ENCODE results near the gene VGLL4.

VGLL4 gene

GRCh38 chr3:11625376-11626083 is 18.2 kb downstream of the VGLL4 start:
- FAIRE-seq: no peak

DNA sequence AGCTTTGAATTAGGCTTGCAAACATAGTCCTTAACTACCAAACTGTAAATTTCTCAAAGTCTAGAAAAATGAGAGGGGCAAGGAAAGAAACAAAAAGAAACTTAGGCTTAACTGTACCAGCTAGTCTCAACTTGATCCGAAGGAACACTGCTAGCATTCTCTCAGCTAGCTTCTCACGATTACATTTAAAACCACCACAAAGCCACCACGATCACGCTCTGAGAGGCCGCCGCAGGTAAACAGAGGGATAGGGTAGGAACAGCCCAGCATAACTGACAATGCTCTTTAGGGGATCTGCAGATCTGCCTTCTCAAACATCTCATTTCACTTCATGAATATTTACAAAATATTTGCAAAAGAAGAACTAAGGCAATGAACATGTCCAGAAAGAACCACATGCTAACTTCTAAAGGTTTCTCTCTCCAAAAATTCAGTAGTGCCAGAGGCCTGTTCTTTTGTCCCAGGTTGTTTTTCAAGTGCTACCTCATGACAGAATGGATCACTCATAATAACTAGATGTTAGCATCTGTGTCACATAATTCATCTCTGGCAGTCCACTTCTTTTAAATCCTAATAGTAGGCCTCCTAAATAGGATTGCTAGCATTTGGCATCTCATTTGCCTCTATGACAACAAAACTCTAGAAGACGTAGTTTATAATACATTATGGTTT is 18.9 kb downstream of the VGLL4 start:
- no peak for FAIRE-seq

- FAIRE-seq: no peak
Observed at GRCh38 chr3:11624161-11624560, 19.6 kb downstream of the VGLL4 start.

DNA sequence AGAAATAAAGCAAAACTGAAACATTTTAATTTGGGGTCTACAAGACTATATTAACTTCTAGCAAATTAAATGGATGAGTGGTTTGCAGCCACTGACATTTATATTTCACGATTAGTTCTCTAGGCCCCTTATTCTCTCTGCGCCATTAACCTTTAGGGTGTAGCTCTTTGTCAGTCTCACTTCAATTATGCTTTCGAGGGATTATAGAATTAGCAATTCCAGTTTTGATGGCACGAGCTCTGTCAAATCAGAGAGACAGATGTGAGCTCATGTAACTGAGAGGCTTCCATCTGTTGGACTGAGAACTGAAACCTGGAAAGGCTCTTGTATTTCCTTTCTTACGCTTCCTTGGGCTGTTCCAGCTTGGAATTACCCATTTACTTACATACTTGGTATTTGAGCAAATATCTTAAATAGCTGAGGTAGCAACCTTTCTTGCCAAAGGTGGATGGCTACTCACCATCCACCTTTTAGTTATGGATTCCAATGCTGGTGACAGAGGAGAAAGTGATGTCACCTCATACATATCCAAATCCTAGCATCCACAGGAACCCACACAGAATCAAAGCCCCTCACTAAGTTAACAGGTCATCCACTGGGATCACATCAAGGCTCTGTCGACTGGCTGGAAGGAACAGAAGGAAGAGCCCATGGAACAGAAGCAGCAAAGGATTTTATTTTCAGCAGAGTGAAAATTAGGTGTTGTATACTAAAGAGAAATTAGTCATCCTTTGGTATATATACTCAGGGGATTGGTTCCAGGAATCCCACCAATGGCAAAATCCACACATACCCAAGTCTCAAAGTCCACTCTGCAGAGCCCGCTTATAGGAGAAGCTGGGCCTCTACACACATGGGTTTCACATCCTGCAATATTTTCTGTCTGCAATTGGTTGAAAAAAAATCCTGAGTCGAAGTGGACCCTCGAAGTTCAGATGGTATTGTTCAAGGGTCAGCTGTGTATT is 20.8 kb downstream of the VGLL4 start:
- FAIRE-seq: no peak

- FAIRE-seq: no peak
Observed at GRCh38 chr3:11621077-11621476, 22.6 kb downstream of the VGLL4 start.

- FAIRE-seq: no peak
Observed at GRCh38 chr3:11619946-11620652, 23.6 kb downstream of the VGLL4 start.

GRCh38 chr3:11619461-11619860 is 24.3 kb downstream of the VGLL4 start:
- FAIRE-seq: no peak

DNA sequence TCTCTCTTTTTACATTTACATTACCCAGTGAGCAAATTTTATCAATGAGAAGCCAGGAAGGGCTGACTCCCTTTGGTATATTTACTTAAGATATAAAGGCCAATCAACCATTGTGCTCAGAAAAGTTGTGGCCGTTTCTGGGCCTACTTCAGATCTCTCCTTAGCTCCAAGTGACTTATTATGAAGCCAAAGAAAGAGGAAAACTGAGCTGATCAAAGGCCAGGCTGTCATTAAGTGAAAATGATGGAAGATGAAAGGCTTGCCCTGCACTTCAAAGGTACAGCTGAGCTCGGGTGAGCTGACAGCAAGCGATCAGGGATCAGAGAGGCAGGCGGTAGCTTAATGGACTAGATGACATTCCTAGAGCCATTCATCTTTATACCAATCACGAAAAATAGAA is 24.8 kb downstream of the VGLL4 start:
- FAIRE-seq: no peak

DNA sequence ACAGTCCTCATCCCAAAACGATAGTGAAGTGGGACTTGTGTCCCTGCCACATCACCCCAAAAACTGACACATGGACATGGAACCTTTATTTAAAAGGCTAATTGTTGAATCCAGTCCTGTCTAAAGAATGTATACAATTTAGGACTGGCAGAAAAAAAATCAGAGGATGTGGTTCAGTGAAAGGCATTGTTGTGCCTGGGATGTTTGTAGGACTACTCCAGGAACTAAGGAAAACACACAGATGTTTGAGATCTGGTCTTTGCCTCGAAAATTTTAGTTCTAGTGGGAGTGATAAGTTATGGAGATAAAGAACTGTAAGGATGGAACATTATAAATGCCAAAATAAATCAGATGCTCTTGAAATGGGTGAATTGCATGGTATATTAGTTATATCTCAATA is 27.2 kb downstream of the VGLL4 start:
- no peak for FAIRE-seq

GRCh38 chr3:11613851-11614487 is 29.7 kb downstream of the VGLL4 start:
- no peak for FAIRE-seq

DNA sequence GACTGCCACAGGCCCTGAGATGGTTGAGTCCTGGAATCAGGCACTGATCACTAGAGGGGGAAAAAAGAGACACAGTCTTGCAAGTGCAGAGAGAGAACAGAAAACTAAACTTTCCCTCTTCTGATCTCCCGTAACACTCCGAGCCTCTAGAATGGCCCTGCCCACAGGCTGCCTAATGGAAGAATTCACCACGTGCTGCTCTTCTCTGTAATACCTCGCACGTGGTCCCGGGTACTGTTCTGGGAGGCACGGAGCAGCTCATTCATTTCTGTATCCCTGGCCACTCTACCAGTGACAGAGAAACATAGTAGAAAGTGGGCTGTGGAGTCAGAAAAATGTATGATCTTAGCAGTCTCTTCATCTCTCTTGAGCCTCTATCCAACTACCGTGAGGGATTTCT is 30.4 kb downstream of the VGLL4 start:
- no peak for FAIRE-seq

- no peak for FAIRE-seq
Observed at GRCh38 chr3:11612515-11613188, 31.1 kb downstream of the VGLL4 start.

DNA sequence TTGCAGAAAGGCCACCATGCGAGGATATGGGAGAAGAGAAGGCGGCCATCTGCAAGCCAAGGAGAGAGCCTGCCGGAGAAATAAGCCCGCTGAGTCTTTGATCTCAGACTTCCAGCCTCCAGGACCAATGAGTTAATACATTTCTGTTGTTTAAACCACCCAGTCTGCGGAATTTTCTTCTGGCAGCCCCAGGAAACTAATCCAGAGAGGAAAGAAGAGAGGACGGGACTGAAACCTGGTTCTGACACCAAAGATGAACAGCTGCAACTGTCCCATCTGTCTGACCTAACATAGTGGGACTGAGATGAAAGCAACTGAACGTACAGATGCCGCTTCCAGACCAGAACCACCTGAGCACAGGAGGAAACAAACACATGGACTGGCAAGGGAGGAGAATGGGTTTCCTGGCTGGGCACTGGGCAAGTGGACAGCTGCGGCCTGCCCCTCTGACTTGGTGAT is 32.3 kb downstream of the VGLL4 start:
- no peak for FAIRE-seq

- FAIRE-seq: no peak
Observed at GRCh38 chr3:11610700-11611275, 32.9 kb downstream of the VGLL4 start.

DNA sequence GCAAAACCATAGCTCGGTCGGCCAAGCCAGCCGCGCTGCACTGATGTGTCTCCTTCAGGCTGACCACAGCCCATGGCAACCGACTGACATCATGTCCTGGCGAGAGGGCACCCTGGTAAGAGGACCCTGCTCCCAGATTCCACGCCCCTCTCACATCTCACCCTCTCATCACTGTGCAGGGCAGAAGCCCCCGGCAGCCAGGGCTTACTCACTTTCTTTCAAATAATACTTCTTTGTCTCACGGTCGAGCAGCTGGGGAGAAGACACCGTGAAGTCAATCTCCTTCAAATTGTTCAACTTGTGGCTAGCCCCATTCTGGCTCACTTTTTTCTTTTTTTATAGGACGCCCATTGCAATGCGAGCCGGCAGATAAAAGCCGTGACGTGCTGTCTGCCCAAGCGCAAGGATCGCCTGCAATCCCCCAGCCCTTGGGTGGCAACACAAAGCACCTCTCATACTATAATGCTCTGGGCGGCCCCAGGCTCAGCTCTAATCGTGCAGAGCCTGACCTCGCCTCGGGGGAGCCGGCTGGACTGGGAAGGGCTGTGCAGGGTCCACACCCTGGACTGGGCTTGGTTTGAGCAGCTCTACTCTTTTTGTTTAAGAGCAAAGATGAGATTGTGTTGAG is 33.6 kb downstream of the VGLL4 start:
- FAIRE-seq: no peak

DNA sequence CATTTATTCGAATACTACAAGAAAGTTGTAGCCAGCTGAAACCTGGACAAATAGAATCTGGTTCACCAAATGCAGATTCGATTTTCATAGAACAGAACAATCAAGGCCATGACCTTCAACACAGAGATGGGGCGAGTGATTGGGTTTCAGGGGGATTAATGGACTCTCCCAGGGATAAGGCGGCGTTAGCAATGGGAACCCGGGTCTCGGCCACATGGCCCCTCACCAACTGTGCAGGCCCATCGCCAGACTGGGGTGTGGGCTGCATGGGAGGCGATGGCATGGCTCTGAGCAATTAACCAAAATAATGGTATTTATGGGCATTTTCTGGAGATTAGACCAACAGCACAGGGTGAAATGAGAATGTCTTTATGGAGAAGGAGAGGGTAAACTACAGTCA is 34.2 kb downstream of the VGLL4 start:
- FAIRE-seq: no peak

- no peak for FAIRE-seq
Observed at GRCh38 chr3:11607816-11608215, 35.9 kb downstream of the VGLL4 start.

DNA sequence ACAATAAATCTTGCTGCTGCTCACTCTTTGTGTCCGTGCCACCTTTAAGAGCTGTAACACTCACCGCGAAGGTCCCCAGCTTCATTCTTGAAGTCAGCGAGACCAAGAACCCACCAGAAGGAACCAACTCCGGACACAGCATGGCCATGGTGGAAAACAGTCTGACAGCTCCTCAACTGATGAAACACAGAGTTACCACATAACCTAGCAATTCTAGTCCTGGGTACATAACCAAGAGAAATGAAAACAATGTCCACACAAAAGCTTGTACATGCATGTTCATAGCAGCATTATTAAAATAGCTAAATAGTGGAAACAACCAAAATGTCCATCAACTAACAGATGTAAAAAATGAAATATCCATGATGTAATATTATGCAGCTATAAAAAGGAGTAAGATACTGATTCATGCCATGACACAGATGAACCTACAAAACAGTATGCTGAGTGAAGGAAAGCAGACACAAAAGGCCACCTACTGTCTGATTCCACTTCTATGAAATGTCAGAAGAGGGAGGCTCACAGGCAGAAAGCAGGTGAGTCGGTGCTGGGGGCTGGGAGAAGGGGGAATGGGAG is 36.8 kb downstream of the VGLL4 start:
- FAIRE-seq: no peak

- FAIRE-seq: no peak
Observed at GRCh38 chr3:11606090-11606784, 37.5 kb downstream of the VGLL4 start.

DNA sequence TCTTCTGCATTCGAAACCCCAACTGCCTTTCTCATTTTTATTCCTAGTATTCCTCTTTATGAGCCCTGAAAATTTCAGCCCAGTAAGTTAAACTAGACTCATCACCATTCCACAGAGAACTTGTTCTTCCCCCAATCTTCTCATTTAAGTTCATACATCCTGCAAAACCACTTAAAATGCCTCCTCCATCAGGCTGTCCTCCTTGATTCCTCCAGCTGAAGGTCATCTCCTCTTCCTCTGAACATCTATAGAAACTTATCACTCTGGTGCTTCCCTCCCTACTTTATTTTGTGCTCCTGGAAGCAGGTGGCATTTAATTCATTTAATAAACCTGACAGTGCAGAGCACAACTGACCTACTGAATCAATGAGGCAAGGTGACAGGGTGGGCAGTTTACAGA is 38.3 kb downstream of the VGLL4 start:
- no peak for FAIRE-seq
